NOMO-1 treated with dmso at 0.1 percent for 144 hours (cell line): Measurements from ENCODE around the gene CLEC14A.

ENCODE experiments used
- DNase-seq: peaks from one replicate; lab custom pipeline; 2025; ENCODE audit not compliant: unreplicated experiment; lab: John Stamatoyannopoulos, UW

The CLEC14A gene

GRCh38 chr14:38248321-38249028, 7.4 kb downstream of the CLEC14A start:
- no peak for DNase-seq

DNA sequence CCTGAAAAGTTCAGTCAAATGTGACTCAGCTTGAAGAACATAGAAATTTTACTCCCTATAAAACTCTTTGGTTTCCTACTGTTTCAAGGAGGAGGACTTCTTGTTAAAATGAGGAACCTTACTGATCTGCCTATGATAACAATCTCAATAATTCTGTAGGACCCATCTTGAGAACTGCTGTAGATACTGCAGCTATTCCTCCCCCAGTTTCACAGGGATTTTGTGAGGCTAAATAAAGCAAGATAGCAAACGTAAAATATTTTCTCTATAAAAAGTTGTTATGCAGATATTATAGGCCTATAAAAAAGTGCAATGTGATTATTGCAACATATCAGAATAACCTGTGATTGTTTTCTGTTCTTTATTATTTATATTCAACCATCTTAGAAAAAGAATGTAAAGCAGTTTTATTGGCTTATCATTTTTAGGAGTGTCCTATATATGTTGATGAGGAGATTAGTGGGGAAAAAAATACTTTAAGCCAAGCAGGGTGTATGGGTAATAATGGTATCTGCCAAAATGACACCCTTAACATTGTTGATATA, 12.1 kb downstream of the CLEC14A start:
- no peak for DNase-seq

GRCh38 chr14:38238878-38239277, 17.0 kb downstream of the CLEC14A start:
- DNase-seq: no peak

DNA sequence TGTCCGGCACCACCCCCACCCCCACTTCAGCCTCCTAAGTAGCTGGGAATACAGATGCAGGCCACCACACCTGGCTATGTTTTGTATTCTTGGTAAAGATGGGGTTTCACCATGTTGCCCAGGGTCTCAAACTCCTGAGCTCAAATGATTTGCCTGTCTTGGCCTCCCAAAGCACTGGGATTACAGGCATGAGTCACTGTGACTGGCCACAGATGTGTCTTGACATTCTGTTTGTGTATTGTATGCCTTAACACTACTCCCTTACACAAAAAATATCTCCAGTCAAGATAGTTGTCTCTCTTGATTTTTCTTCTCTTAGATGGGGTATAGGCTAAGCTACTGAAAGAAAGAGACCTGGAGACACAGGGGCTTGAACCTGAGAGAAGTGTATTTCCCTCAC, 17.6 kb downstream of the CLEC14A start:
- DNase-seq: no peak

- DNase-seq: no peak
These were observed 22.7 kb downstream of the CLEC14A start for GRCh38 chr14:38233218-38233617.

- DNase-seq: no peak
These were observed 29.5 kb downstream of the CLEC14A start for GRCh38 chr14:38226366-38226765.

- no peak for DNase-seq
These were observed 29.9 kb downstream of the CLEC14A start for GRCh38 chr14:38225946-38226345.

DNA sequence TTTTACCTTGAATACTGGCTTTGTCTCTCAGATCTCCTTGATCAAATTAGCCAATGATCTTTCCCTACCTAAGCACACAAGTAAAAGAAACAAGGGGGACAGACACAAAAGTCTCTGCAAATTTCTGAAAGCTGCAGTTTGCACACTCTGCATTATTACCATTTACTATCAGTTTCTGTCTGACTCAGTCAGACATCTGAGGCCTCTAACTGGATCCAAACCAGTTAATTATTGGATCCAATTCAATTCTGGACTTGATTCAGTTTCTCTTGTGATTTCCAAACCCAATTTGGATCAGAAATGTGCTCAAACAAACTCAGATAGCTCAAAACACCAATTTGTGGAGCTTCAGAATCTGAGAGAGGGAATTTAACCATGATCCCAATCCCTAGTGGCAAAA, 31.6 kb downstream of the CLEC14A start:
- DNase-seq: no peak

DNA sequence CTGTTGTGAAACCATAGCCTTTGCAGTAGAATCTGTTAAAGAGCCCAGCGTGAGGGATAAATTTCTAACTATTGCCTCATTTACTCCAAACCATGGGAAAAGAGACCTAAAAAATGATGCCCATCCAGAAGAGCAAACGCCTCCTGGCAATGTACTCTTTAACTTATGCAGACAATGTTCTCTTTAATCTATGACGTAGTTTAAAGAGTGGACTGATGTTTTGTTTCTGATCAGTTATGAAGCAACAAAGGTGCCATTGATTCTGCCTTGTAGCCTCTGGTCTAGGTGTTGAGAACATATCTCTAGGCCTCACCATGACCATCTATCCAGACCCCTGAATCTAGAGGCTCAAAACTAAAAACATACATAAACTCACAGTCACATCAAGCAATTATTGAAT, 34.8 kb downstream of the CLEC14A start:
- DNase-seq: no peak

GRCh38 chr14:38217553-38217952, 38.3 kb downstream of the CLEC14A start:
- DNase-seq: no peak

DNA sequence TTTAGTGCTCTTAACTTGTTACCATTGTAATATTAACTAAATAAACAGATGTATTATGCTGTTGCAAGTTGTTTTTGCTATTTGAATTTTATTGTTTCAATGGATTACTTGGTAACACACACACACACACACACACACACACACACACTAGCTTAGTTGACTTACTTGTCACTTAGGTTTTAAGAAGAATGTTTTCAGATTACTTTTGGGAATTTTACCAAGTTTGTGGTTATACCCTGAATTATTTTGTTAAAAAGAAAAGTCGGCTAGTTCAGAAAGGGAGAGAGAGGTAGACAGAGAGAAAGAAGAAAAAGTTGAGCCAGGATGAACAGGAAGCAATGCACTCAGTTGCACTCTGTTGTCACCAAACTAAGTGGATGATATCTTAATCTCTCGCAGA, 42.9 kb downstream of the CLEC14A start:
- DNase-seq: no peak

DNA sequence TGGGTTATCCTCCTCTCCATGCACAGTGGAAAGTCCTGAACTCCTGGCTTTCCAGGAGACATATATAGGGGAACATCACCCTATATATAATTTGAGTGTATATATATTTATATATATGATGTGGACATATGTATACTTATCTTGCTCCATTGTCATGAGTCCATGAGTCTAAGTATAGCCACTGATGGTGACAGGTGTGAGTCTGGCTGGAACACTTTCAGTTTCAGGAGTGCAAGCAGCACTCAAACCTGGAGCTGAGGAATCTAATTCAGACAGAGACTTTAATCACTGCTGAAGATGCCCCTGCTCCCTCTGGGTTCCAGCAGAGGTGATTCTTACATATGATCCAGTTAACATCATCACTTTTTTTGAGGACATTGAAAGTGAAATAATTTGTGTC, 43.8 kb downstream of the CLEC14A start:
- no peak for DNase-seq

DNA sequence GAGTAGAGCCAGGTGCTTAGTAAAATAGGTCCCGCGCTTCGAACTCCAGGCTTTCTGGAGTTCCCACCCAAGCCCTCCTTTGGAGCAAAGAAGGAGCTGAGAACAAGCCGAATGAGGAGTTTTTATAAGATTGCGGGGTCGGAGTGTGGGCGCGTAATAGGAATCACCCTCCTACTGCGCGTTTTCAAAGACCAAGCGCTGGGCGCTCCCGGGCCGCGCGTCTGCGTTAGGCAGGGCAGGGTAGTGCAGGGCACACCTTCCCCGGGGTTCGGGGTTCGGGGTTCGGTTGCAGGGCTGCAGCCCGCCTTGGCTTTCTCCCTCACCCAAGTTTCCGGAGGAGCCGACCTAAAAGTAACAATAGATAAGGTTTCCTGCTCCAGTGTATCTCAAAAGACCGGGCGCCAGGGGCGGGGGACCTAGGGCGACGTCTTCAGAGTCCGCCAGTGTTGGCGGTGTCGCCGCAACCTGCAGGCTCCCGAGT, 44.6 kb downstream of the CLEC14A start:
- DNase-seq: no peak

DNA sequence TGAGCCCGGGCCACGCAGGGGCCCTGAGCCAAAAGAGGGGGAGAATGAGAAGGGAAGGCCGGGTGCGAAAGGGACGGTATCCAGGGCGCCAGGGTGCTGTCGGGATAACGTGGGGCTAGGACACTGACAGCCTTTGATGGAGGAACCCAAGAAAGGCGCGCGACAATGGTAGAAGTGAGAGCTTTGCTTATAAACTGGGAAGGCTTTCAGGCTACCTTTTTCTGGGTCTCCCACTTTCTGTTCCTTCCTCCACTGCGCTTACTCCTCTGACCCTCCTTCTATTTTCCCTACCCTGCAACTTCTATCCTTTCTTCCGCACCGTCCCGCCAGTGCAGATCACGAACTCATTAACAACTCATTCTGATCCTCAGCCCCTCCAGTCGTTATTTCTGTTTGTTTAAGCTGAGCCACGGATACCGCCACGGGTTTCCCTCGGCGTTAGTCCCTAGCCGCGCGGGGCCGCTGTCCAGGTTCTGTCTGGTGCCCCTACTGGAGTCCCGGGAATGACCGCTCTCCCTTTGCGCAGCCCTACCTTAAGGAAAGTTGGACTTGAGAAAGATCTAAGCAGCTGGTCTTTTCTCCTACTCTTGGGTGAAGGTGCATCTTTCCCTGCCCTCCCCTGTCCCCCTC, 45.2 kb downstream of the CLEC14A start:
- no peak for DNase-seq

DNA sequence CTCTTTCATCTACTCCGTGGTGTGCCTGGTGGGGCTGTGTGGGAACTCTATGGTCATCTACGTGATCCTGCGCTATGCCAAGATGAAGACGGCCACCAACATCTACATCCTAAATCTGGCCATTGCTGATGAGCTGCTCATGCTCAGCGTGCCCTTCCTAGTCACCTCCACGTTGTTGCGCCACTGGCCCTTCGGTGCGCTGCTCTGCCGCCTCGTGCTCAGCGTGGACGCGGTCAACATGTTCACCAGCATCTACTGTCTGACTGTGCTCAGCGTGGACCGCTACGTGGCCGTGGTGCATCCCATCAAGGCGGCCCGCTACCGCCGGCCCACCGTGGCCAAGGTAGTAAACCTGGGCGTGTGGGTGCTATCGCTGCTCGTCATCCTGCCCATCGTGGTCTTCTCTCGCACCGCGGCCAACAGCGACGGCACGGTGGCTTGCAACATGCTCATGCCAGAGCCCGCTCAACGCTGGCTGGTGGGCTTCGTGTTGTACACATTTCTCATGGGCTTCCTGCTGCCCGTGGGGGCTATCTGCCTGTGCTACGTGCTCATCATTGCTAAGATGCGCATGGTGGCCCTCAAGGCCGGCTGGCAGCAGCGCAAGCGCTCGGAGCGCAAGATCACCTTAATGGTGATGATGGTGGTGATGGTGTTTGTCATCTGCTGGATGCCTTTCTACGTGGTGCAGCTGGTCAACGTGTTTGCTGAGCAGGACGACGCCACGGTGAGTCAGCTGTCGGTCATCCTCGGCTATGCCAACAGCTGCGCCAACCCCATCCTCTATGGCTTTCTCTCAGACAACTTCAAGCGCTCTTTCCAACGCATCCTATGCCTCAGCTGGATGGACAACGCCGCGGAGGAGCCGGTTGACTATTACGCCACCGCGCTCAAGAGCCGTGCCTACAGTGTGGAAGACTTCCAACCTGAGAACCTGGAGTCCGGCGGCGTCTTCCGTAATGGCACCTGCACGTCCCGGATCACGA, 46.0 kb downstream of the CLEC14A start:
- no peak for DNase-seq

- DNase-seq: no peak
These were observed 47.0 kb downstream of the CLEC14A start for GRCh38 chr14:38208618-38209562.

DNA sequence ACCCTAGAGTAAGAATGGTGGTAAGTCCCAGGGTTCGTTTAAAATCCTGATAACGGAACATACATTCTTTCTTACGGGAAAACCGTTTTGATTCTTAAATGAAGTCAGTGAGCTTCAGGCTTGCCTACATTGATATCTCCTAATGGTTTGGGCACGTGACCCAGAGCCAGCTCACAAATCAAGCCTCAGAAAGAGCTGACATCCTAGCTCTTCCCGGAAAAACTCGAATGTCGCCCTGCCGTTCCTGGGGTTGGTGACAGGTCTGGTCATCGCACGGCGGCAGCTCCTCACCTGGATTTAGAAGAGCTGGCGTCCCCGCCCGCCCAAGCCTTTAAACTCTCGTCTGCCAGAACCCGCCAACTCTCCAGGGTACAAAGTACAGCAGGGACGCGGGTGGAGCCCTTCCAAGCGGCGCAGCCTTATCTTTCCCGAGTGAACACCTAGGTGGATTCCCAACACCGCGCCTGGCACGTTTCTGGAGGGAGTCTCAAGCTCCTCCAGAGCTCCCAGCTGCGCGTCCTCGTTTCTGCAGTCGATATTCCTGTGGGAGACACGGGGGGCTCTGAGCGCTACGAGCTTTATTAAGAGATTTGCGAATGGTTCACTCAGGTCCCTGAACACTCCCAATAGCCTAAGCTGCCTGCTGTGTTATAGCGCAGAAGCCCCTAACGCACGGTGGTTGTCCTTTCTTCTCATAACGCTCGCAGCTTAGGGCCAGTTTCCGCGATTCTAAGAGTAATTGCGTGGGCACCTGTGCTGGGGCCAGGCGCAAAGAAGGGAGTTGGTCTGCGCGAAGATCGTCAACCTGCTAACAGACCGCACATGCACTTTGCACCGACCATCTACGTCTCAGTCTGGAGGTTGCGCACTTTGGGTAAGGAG, 47.9 kb downstream of the CLEC14A start, which contains the start of gene SSTR1:
Gene SSTR1 (plus strand): TSS at position 169 of the 882 bp plus-strand sequence. CDS start 1,486 bp downstream, outside the sequence.
- no peak for DNase-seq

GRCh38 chr14:38207377-38207735, 48.5 kb downstream of the CLEC14A start:
- no peak for DNase-seq
